Brain microvascular endothelial cell (primary cell): ENCODE measurements around the gene FBXO31.
A peak's percentile ranks its signal among the peaks of the same experiment; 100 is the strongest.

Experiments used
- DNase-seq: peaks from one replicate; pipeline ENCODE4 v3.0.0-alpha.2; 2020
- H3K27ac ChIP-seq: fragments of 250-450 bp; sonication (Bioruptor Pico); 2 replicates; pipeline ENCODE4 v1.5.1; 2020; ENCODE audit warnings: mild to moderate bottlenecking, moderate library complexity
- H3K27me3 ChIP-seq: fragments of 250-450 bp; sonication (Bioruptor Pico); replicated peaks from 2 replicates; pipeline ENCODE4 v1.5.1; 2020; ENCODE audit warnings: mild to moderate bottlenecking
- H3K36me3 ChIP-seq: fragments of 250-450 bp; sonication (Bioruptor Pico); replicated peaks from 2 replicates; pipeline ENCODE4 v1.5.1; 2020; ENCODE audit warnings: mild to moderate bottlenecking
- H3K4me3 ChIP-seq: 2 replicates; pipeline ENCODE4 v1.5.1; 2011; ENCODE audit warnings: low read depth, mild to moderate bottlenecking, control low read depth, low read length, moderate library complexity
- in situ Hi-C: cut with HindIII; loops from 2 replicates; pipeline ENCODE4 v1.10.0; 2017; ENCODE audit warnings: low sequenced_read_pairs, low pct_ligation_motif_present
- TF ChIP-seq, protein P1 (sequence below): IDR thresholded peaks from 2 replicates; pipeline ENCODE4 v1.5.1; 2011; ENCODE audit warnings: low read depth, mild to moderate bottlenecking, moderate library complexity, low read length, control low read depth, inconsistent platforms; ENCODE audit errors: missing control alignments

Gene FBXO31

DNA sequence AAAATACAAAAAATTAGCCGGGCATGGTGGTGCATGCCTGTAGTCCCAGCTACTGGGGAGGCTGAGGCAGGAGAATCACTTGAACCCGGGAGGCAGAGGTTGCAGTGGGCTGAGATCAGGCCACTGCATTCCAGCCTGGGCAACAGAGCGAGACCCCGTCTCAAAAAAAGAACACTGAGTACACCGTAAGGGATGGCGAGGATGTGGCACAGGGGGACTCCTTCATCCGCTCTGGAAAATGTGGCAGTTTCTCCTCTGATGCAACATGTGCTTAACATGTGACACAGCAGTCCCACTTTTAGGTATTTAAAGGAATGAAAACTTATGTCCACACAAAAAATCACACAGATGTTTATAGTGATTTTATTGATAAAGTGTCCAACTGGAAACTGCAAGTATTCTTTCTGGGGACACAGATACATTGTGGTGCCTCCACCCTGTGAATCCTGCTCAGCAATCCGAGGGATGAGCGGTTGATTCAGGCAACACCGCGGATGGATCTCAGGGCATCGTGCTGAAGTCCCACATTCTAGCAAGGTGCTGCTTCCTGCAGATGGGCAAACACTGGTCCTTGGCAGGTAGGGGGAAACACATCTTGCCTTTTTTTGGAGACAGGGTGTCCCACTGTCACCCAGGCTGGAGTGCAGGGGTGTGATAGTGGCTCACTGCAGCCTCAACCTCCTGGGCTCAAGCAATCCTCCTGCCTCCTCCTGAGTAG is 62.9 kb downstream of the FBXO31 start:
- no peaks in the 10 kb centered on the region for H3K27me3 ChIP-seq
- TF ChIP-seq, protein P1, sequence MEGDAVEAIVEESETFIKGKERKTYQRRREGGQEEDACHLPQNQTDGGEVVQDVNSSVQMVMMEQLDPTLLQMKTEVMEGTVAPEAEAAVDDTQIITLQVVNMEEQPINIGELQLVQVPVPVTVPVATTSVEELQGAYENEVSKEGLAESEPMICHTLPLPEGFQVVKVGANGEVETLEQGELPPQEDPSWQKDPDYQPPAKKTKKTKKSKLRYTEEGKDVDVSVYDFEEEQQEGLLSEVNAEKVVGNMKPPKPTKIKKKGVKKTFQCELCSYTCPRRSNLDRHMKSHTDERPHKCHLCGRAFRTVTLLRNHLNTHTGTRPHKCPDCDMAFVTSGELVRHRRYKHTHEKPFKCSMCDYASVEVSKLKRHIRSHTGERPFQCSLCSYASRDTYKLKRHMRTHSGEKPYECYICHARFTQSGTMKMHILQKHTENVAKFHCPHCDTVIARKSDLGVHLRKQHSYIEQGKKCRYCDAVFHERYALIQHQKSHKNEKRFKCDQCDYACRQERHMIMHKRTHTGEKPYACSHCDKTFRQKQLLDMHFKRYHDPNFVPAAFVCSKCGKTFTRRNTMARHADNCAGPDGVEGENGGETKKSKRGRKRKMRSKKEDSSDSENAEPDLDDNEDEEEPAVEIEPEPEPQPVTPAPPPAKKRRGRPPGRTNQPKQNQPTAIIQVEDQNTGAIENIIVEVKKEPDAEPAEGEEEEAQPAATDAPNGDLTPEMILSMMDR, result no peak
- no peak overlapping the region for H3K27ac ChIP-seq
- in situ Hi-C loops, result no loop called here
- H3K36me3 ChIP-seq, result peaks cover 2% of the 10 kb centered on the region
- no peak overlapping the region for H3K4me3 ChIP-seq
- no peak for DNase-seq

DNA sequence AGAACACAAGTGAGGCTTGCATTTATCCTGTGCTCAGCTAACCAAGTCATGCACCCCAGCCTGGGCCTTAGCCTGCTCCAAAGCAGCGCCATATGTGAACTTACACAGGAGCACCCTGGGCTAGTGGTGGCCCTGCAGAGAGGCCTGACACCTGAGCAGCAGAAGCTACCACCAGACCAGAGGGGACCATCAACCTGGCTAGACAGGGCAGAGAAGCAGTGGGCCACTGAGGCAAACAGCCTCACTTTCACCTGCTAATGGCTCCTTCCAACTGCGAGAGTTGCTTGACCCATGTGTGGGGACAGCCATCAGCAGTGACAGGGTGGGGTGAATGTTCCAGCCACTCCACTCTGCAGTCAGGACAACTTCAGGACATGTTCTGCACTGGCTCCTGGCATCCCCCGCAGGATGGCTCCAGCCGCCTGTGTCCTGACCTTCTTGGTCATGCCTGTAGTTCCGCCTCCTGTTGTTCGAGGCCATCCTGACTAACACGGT is 63.5 kb downstream of the FBXO31 start:
- Histone ChIP-seq H3K27me3 (no peaks in the 10 kb centered on the region), H3K36me3 (peaks cover 2% of the 10 kb centered on the region), H3K4me3 (no peak overlapping the region), H3K27ac (no peak overlapping the region)
- TF ChIP-seq, protein P1, result no peak
- in situ Hi-C loops, result no loop called here
- no peak for DNase-seq

DNA sequence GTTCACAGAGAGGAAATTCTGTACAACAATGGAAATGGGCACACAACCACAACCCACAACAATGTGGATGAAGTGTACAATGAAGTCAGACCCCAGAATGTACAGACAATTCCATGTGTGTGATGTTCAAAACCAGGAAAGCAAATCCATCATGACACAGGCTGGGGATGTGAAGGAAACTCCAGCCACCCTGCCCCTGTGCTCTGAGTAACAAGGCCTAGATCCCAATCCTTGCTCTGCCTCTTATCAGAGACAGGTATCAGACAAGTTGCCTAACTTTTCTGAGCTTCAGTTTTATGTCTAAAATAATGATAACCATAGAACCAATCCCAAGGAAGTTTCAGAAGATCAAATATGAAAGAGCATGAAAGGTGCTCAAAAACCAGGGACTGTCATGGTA is 64.6 kb downstream of the FBXO31 start:
- in situ Hi-C loops, result no loop called here
- TF ChIP-seq, protein P1, result no peak
- no peaks in the 10 kb centered on the region for H3K27me3 ChIP-seq
- no peak overlapping the region for H3K27ac ChIP-seq
- peaks cover 2% of the 10 kb centered on the region for H3K36me3 ChIP-seq
- no peak overlapping the region for H3K4me3 ChIP-seq
- DNase-seq, result no peak

DNA sequence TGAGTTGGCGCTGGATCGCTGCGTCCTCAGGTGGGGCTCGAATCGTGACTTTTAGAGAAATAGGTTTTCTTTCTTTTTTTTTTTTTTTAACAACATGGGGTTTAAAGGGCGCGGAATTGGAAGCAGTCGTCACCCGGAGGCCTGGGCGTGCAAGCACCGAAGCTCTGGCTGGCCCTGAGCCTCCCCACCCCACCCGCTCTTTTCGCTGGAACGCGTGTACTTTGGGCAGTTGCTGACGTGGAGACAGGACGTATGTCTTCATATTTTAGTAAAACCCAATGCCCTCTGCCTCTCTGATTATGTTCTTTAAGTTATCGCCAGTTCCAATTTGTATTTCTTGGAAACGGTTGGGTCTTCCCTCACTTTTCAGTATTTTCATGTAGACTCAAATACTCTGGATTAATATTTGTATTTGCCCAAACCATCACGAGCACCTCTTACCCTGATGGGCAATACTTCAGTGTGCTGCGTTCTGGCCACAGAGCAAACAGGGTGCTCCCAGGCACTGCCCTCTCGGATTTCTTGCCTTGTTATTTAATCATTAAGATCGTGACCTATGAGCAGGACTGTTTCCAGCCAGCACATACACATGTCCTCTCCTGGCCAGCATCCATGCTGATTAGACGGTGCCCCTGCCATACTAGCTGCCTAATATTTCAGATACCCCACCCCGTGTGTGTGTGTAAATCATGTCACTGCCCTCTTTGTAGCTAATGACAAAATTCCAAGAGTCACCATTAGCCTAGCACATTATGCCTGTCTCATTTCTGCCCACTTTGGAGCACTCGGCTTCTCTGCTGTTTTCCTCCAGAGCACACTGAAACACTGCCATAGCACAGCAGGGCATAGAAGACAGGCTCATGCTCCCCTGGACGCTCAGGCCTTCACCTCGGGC is 65.6 kb downstream of the FBXO31 start:
- TF ChIP-seq, protein P1, result no peak
- in situ Hi-C loops, result no loop called here
- Histone ChIP-seq H3K36me3 (peaks cover 2% of the 10 kb centered on the region), H3K4me3 (peak overlapping the region; percentile 93), H3K27ac (peak overlapping the region; percentile 87), H3K27me3 (no peaks in the 10 kb centered on the region)
- DNase-seq, result peak; percentile 37

DNA sequence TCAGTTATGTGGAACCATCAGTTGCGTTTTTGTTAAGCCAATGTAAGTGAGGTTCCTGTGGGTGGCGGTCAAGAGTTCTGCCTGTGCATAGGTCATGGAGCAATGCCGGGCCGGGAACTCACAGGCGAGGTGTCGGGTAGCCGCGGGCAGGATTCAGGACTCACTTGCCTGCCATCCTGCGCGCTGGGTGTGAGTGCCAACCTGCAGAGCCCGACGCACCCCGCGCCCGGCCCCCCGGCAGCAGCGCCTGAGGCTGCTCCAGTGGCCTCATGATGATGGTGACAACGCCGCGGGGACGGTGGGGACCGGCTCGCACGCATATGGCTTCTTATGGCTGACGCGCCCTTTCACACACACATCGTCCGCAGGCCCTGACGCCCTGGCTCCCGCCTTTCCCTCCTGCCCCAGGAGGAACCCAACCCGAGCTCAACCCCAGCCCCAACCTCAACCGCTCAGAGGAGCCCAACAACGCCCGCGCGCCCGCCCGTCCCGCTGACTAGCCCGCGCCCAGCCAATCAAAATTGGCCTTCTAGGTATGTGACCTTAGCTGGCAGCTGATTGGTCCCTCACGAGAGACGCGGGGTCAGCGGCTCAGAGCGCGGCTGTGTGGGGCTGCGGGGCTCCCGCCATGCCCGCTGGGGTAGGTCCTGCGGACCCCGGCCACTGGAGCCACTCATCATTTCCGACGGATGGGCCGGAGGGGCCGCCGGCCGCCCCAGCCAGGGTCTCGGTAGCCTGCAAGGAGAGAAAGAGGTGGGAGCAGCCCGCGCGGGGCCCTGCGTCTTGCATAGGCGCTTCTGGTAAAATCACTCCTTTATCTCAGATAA is 66.4 kb downstream of the FBXO31 start, which contains the start of gene C16orf95:
Gene C16orf95, minus strand, starts transcription at position 470 of the 827 bp plus-strand sequence. Its CDS starts 150 bp downstream, at position 320.
- peak; percentile 93 for DNase-seq
- Histone ChIP-seq H3K4me3 (peak within 1 kb of the TSS; percentile 93), H3K36me3 (peaks cover 2% of the 10 kb centered on the region), H3K27ac (peak within 1 kb of the TSS; percentile 87), H3K27me3 (no peaks in the 10 kb centered on the region)
- in situ Hi-C loops, result no loop called here
- TF ChIP-seq, protein P1, result peak; percentile 72
